ENCODE measurements around the gene TMOD4. TPM values are rescaled to one million over a fixed set of nuclear protein-coding genes. Genes with fewer than 3 reads are reported as not detected.

Gene TMOD4
- total and polyA plus RNA-seq, 2 of the 13 experiments (the other 11 are each of a cell fraction or from before 2014, with no cell fraction given): 0.66 TPM; not detected in 1

DNA sequence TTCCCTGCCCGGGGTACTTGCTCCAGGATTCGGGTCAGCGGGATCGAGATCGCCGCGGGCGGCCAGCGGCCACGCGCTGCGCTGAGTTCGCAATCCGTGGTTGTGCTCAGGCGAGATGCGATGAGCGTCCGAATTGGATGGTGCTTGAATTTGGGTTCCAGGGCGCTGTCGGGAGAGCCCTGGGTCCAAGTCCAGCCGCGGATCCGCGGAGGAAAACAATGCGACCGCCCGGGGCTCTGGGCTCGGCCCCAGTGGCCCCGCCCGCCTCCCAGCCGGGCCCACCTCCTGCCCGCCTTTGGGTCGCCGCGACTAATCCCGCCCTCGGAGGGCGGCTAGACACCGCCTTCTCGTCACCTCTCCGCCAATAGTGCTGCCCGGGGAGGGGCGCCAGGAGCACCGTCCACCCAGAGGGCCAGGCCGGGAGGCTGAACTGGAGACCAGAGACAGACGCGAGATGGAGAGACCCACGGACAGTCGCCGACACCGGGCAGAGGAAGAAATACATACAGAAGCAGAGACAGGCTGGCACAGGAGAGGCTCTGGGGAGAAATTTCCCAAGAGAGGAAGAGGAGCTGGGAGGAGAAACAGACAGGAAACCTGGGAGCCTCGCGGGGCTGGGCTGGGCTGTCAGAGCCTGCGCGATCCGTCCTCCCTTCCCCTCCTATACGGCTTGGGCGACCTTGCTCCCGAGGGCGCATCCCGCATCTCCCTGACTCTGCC is 29.2 kb downstream of the TMOD4 start, which contains the start of gene SEMA6C (continued):
- TF ChIP-seq, protein P1, sequence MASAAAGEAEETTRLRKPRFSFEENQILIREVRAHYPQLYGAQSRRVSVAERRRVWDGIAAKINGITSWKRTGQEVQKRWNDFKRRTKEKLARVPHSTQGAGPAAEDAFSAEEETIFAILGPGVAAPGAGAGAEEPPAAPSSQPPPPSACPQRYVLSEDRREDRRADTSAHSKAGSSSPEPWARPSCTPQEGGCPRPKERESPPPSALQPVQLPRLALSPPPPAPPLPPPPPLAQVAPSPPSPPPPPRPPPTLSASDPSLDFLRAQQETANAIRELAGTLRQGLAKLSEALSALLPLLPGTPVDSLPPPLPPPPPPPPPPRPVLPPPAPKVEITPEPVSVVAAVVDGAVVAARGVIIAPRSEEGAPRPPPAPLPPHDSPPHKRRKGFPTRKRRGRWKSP (CRISPR knock-in tag; IDR thresholded peaks at IDR 0.05): 0 out of 2 replicates have a peak, but pooled peaks have one; percentile 54
- TF ChIP-seq, protein P2, sequence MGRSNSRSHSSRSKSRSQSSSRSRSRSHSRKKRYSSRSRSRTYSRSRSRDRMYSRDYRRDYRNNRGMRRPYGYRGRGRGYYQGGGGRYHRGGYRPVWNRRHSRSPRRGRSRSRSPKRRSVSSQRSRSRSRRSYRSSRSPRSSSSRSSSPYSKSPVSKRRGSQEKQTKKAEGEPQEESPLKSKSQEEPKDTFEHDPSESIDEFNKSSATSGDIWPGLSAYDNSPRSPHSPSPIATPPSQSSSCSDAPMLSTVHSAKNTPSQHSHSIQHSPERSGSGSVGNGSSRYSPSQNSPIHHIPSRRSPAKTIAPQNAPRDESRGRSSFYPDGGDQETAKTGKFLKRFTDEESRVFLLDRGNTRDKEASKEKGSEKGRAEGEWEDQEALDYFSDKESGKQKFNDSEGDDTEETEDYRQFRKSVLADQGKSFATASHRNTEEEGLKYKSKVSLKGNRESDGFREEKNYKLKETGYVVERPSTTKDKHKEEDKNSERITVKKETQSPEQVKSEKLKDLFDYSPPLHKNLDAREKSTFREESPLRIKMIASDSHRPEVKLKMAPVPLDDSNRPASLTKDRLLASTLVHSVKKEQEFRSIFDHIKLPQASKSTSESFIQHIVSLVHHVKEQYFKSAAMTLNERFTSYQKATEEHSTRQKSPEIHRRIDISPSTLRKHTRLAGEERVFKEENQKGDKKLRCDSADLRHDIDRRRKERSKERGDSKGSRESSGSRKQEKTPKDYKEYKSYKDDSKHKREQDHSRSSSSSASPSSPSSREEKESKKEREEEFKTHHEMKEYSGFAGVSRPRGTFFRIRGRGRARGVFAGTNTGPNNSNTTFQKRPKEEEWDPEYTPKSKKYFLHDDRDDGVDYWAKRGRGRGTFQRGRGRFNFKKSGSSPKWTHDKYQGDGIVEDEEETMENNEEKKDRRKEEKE (IDR thresholded peaks at IDR 0.05): no peak
- TF ChIP-seq, protein P3, sequence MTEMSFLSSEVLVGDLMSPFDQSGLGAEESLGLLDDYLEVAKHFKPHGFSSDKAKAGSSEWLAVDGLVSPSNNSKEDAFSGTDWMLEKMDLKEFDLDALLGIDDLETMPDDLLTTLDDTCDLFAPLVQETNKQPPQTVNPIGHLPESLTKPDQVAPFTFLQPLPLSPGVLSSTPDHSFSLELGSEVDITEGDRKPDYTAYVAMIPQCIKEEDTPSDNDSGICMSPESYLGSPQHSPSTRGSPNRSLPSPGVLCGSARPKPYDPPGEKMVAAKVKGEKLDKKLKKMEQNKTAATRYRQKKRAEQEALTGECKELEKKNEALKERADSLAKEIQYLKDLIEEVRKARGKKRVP (CRISPR knock-in tag; IDR thresholded peaks at IDR 0.05): no peak
- TF ChIP-seq ZNF773 (CRISPR knock-in tag; IDR thresholded peaks at IDR 0.05; ENCODE audit: borderline replicate concordance): no peak
- peak; percentile 86 for TF ChIP-seq ZSCAN25 (CRISPR knock-in tag; IDR thresholded peaks at IDR 0.05)
- no peak for TF ChIP-seq ZNF335 (CRISPR knock-in tag; IDR thresholded peaks at IDR 0.05)
- TF ChIP-seq BORCS8-MEF2B (CRISPR knock-in tag; IDR thresholded peaks at IDR 0.05): 0 out of 2 replicates have a peak, but pooled peaks have one; percentile 23
- TF ChIP-seq, protein P4, sequence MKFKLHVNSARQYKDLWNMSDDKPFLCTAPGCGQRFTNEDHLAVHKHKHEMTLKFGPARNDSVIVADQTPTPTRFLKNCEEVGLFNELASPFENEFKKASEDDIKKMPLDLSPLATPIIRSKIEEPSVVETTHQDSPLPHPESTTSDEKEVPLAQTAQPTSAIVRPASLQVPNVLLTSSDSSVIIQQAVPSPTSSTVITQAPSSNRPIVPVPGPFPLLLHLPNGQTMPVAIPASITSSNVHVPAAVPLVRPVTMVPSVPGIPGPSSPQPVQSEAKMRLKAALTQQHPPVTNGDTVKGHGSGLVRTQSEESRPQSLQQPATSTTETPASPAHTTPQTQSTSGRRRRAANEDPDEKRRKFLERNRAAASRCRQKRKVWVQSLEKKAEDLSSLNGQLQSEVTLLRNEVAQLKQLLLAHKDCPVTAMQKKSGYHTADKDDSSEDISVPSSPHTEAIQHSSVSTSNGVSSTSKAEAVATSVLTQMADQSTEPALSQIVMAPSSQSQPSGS (CRISPR knock-in tag; IDR thresholded peaks at IDR 0.05): no peak
- TF ChIP-seq ETV6 (CRISPR knock-in tag; conservative IDR thresholded peaks at IDR 0.05): no peak
- no peak for TF ChIP-seq ZNF446 (CRISPR knock-in tag; IDR thresholded peaks at IDR 0.05)
- no peak; the same call in 1 of the 2 replicates for TF ChIP-seq NAIF1 (CRISPR knock-in tag; IDR thresholded peaks at IDR 0.05; ENCODE audit: borderline replicate concordance)
- peak; percentile 67; the same call in 1 of the 2 replicates for TF ChIP-seq ZNF772 (CRISPR knock-in tag; IDR thresholded peaks at IDR 0.05)
- TF ChIP-seq CENPX (CRISPR knock-in tag; IDR thresholded peaks at IDR 0.05): no peak
- no peak for TF ChIP-seq NFE2 (CRISPR knock-in tag; IDR thresholded peaks at IDR 0.05)
- no peak for TF ChIP-seq ZNF382 (CRISPR knock-in tag; IDR thresholded peaks at IDR 0.05; ENCODE audit: borderline replicate concordance)
- no peak for TF ChIP-seq CHD4 (IDR thresholded peaks at IDR 0.05; ENCODE audit: borderline replicate concordance, low read length)
- TF ChIP-seq ZNF329 (CRISPR knock-in tag; IDR thresholded peaks at IDR 0.05; ENCODE audit: low read depth): no peak; the same call in 1 of the 2 replicates
- no peak for TF ChIP-seq PAWR (CRISPR knock-in tag; IDR thresholded peaks at IDR 0.05; ENCODE audit: borderline replicate concordance)
- TF ChIP-seq, protein P5, sequence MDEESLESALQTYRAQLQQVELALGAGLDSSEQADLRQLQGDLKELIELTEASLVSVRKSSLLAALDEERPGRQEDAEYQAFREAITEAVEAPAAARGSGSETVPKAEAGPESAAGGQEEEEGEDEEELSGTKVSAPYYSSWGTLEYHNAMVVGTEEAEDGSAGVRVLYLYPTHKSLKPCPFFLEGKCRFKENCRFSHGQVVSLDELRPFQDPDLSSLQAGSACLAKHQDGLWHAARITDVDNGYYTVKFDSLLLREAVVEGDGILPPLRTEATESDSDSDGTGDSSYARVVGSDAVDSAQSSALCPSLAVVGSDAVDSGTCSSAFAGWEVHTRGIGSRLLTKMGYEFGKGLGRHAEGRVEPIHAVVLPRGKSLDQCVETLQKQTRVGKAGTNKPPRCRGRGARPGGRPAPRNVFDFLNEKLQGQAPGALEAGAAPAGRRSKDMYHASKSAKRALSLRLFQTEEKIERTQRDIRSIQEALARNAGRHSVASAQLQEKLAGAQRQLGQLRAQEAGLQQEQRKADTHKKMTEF (CRISPR knock-in tag; IDR thresholded peaks at IDR 0.05): peak; percentile 69
- peak; percentile 74 for TF ChIP-seq MEF2D (CRISPR knock-in tag; IDR thresholded peaks at IDR 0.05)
- no peak; the same call in 1 of the 2 replicates for TF ChIP-seq ZSCAN21 (CRISPR knock-in tag; IDR thresholded peaks at IDR 0.05; ENCODE audit: borderline replicate concordance)

Data from HepG2 (cell line).